Activated CD8-positive, alpha-beta memory T cell treated with anti-CD3 and anti-CD28 coated beads, Interleukin-2, amount 10 ng/mL, durations not matched to agents 7 days and 5 days (primary cell): Measurements from ENCODE around the gene KLHL29. TPM values are rescaled to one million over a fixed set of nuclear protein-coding genes. Genes with fewer than 3 reads are reported as not detected.

Experiments used
- ATAC-seq: fragments of 150-1000 bp; cut with Tn5 transposase; one replicate; pipeline ENCODE4 v1.10.0; 2021; ENCODE audit warnings: moderate library complexity
- CTCF ChIA-PET: fragments of 350-600 bp; sonication (Branson Sonifier 250); formaldehyde crosslinking; loops from one replicate; lab custom pipeline; 2021; ENCODE audit warnings: antibody characterized with exemption; lab: Charles Lee
- DNase-seq: peaks from one replicate; pipeline ENCODE4 v3.0.0-alpha.2; 2020
- H3K27ac Mint-ChIP-seq: one replicate; pipeline ENCODE4 v1.8.0; 2021; ENCODE audit warnings: mild to moderate bottlenecking, mixed read lengths
- H3K27me3 Mint-ChIP-seq: one replicate; pipeline ENCODE4 v1.8.0; 2021; ENCODE audit warnings: mixed read lengths
- H3K36me3 Mint-ChIP-seq: one replicate; pipeline ENCODE4 v1.8.0; 2021; ENCODE audit warnings: mild to moderate bottlenecking, mixed read lengths
- H3K4me1 Mint-ChIP-seq: one replicate; pipeline ENCODE4 v1.8.0; 2021; ENCODE audit warnings: mixed read lengths
- H3K4me3 Mint-ChIP-seq: one replicate; pipeline ENCODE4 v1.8.0; 2021; ENCODE audit warnings: mild to moderate bottlenecking, moderate library complexity, mixed read lengths
- H3K9me3 Mint-ChIP-seq: one replicate; pipeline ENCODE4 v1.8.0; 2022; ENCODE audit warnings: low read depth, mixed read lengths
- total RNA-seq, 2 experiments: library from RNA; stranded (reverse); gene quantifications; one replicate each; pipeline ENCODE4 v1.2.3, GENCODE V29; 2021

The KLHL29 gene
- total RNA-seq, 2 experiments from 2014 or later, result 0.09 to 0.12 TPM

GRCh38 chr2:23588508-23589201, 203.7 kb downstream of the KLHL29 start:
- Mint-ChIP-seq H3K9me3 (no peaks in the 10 kb centered on the region), H3K36me3 (no peaks in the 10 kb centered on the region), H3K4me1 (no peaks in the 10 kb centered on the region), H3K4me3 (no peak overlapping the region), H3K27me3 (peaks cover 6% of the 10 kb centered on the region), H3K27ac (no peak overlapping the region)
- CTCF ChIA-PET, result no interaction called here
- ATAC-seq, result no peak
- no peak for DNase-seq

- no peak for ATAC-seq
- CTCF ChIA-PET, result no interaction called here
- Mint-ChIP-seq H3K4me3 (no peak overlapping the region), H3K27ac (no peak overlapping the region), H3K27me3 (peaks cover 6% of the 10 kb centered on the region), H3K36me3 (no peaks in the 10 kb centered on the region), H3K9me3 (no peaks in the 10 kb centered on the region), H3K4me1 (no peaks in the 10 kb centered on the region)
- no peak for DNase-seq
Measured at GRCh38 chr2:23589220-23589647, 204.3 kb downstream of the KLHL29 start.

GRCh38 chr2:23589739-23590138, 204.8 kb downstream of the KLHL29 start:
- H3K27me3 Mint-ChIP-seq, result peaks cover 9% of the 10 kb centered on the region
- no peak for ATAC-seq
- no peaks in the 10 kb centered on the region for H3K9me3 Mint-ChIP-seq
- no peaks in the 10 kb centered on the region for H3K36me3 Mint-ChIP-seq
- DNase-seq, result no peak
- H3K4me3 Mint-ChIP-seq, result no peak overlapping the region
- no peaks in the 10 kb centered on the region for H3K4me1 Mint-ChIP-seq
- no peak overlapping the region for H3K27ac Mint-ChIP-seq
- CTCF ChIA-PET, result no interaction called here

- Mint-ChIP-seq H3K9me3 (no peaks in the 10 kb centered on the region), H3K27me3 (peaks cover 13% of the 10 kb centered on the region), H3K27ac (no peak overlapping the region), H3K4me3 (no peak overlapping the region), H3K36me3 (no peaks in the 10 kb centered on the region), H3K4me1 (no peaks in the 10 kb centered on the region)
- CTCF ChIA-PET, result no interaction called here
- ATAC-seq (no peak), DNase-seq (no peak)
Measured at GRCh38 chr2:23590241-23590869, 205.4 kb downstream of the KLHL29 start.

- peaks cover 19% of the 10 kb centered on the region for H3K27me3 Mint-ChIP-seq
- DNase-seq, result no peak
- no peak overlapping the region for H3K4me3 Mint-ChIP-seq
- CTCF ChIA-PET, result no interaction called here
- ATAC-seq, result no peak
- no peaks in the 10 kb centered on the region for H3K4me1 Mint-ChIP-seq
- no peaks in the 10 kb centered on the region for H3K36me3 Mint-ChIP-seq
- H3K9me3 Mint-ChIP-seq, result no peaks in the 10 kb centered on the region
- H3K27ac Mint-ChIP-seq, result no peak overlapping the region
Measured at GRCh38 chr2:23591111-23591510, 206.1 kb downstream of the KLHL29 start.

- Mint-ChIP-seq H3K4me3 (no peak overlapping the region), H3K27me3 (peaks cover 19% of the 10 kb centered on the region), H3K9me3 (no peaks in the 10 kb centered on the region), H3K27ac (no peak overlapping the region), H3K36me3 (no peaks in the 10 kb centered on the region), H3K4me1 (no peaks in the 10 kb centered on the region)
- CTCF ChIA-PET, result no interaction called here
- ATAC-seq, result no peak
- DNase-seq, result no peak
Measured at GRCh38 chr2:23592061-23592685, 207.2 kb downstream of the KLHL29 start.

- ATAC-seq, result no peak
- CTCF ChIA-PET, result interaction anchor here (0.6 kb wide), 1 partner anchor 1260 kb away, joined by 3 read pairs; no protein-coding TSS in a partner anchor
Measured at GRCh38 chr2:23592898-23593751, 208.1 kb downstream of the KLHL29 start.

GRCh38 chr2:23593752-23594459, 208.9 kb downstream of the KLHL29 start:
- ATAC-seq (no peak), DNase-seq (no peak)
- H3K27ac Mint-ChIP-seq, result no peak overlapping the region
- no peak overlapping the region for H3K4me3 Mint-ChIP-seq
- H3K9me3 Mint-ChIP-seq, result no peaks in the 10 kb centered on the region
- CTCF ChIA-PET, result interaction anchor here (0.6 kb wide), 1 partner anchor 1259 kb away, joined by 3 read pairs; no protein-coding TSS in a partner anchor
- H3K4me1 Mint-ChIP-seq, result no peaks in the 10 kb centered on the region
- peaks cover 24% of the 10 kb centered on the region for H3K27me3 Mint-ChIP-seq
- no peaks in the 10 kb centered on the region for H3K36me3 Mint-ChIP-seq

More at GRCh38 chr2:23592898-23593751, 208.1 kb downstream of the KLHL29 start:
- Mint-ChIP-seq H3K9me3 (no peaks in the 10 kb centered on the region), H3K36me3 (no peaks in the 10 kb centered on the region), H3K27me3 (peaks cover 21% of the 10 kb centered on the region), H3K4me1 (no peaks in the 10 kb centered on the region), H3K4me3 (no peak overlapping the region), H3K27ac (no peak overlapping the region)
- no peak for DNase-seq

GRCh38 chr2:23594460-23594825, 209.5 kb downstream of the KLHL29 start:
- no peak overlapping the region for H3K27ac Mint-ChIP-seq
- no peaks in the 10 kb centered on the region for H3K9me3 Mint-ChIP-seq
- no peaks in the 10 kb centered on the region for H3K4me1 Mint-ChIP-seq
- DNase-seq, result no peak
- H3K27me3 Mint-ChIP-seq, result peaks cover 24% of the 10 kb centered on the region
- H3K4me3 Mint-ChIP-seq, result no peak overlapping the region
- CTCF ChIA-PET, result no interaction called here
- H3K36me3 Mint-ChIP-seq, result no peaks in the 10 kb centered on the region
- ATAC-seq, result no peak

GRCh38 chr2:23595021-23595420, 210.0 kb downstream of the KLHL29 start:
- Mint-ChIP-seq H3K27ac (no peak overlapping the region), H3K9me3 (no peaks in the 10 kb centered on the region), H3K4me1 (no peaks in the 10 kb centered on the region), H3K4me3 (no peak overlapping the region), H3K36me3 (no peaks in the 10 kb centered on the region), H3K27me3 (peaks cover 25% of the 10 kb centered on the region)
- ATAC-seq, result no peak
- CTCF ChIA-PET, result no interaction called here
- DNase-seq, result no peak

GRCh38 chr2:23595601-23596251, 210.7 kb downstream of the KLHL29 start:
- CTCF ChIA-PET, result no interaction called here
- Mint-ChIP-seq H3K27me3 (peaks cover 25% of the 10 kb centered on the region), H3K9me3 (no peaks in the 10 kb centered on the region), H3K4me3 (no peak overlapping the region), H3K4me1 (no peaks in the 10 kb centered on the region), H3K36me3 (no peaks in the 10 kb centered on the region), H3K27ac (no peak overlapping the region)
- DNase-seq (no peak), ATAC-seq (no peak)

GRCh38 chr2:23596316-23596885, 211.4 kb downstream of the KLHL29 start:
- no peak overlapping the region for H3K27ac Mint-ChIP-seq
- H3K4me3 Mint-ChIP-seq, result no peak overlapping the region
- H3K27me3 Mint-ChIP-seq, result peaks cover 25% of the 10 kb centered on the region
- H3K36me3 Mint-ChIP-seq, result no peaks in the 10 kb centered on the region
- no peak for DNase-seq
- H3K4me1 Mint-ChIP-seq, result no peaks in the 10 kb centered on the region
- CTCF ChIA-PET, result no interaction called here
- no peak for ATAC-seq
- H3K9me3 Mint-ChIP-seq, result no peaks in the 10 kb centered on the region
